ENCODE results near the gene TPX2.

DNA sequence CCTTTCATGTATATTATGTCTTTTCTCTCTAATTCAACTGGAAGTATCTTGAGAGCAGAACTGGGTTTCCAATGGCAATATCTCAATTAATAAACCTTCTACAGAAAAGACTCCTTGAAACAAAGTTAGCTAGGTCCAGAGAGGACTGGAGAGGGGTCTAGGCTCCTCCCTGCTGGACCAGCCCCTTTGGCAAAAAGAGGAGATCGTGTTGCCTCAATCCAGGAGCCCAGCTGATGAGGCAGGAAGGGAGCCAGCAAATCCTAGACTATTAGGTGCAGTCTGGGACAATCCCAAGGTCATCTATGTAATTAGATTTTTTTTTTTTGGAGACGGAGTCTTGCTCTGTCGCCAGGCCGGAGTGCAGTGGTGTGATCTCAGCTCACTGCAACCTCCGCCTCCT, 38.3 kb upstream of the TPX2 start:
- no peak for TF ChIP-seq ISL1 (CRISPR knock-in tag; IDR thresholded peaks at IDR 0.05)
- TF ChIP-seq ARNTL (CRISPR knock-in tag; IDR thresholded peaks at IDR 0.05; ENCODE audit: borderline replicate concordance, low read depth), result no peak
- TF ChIP-seq TCF4 (CRISPR knock-in tag; IDR thresholded peaks at IDR 0.05; ENCODE audit: borderline replicate concordance), result no peak
- TF ChIP-seq, protein P1, sequence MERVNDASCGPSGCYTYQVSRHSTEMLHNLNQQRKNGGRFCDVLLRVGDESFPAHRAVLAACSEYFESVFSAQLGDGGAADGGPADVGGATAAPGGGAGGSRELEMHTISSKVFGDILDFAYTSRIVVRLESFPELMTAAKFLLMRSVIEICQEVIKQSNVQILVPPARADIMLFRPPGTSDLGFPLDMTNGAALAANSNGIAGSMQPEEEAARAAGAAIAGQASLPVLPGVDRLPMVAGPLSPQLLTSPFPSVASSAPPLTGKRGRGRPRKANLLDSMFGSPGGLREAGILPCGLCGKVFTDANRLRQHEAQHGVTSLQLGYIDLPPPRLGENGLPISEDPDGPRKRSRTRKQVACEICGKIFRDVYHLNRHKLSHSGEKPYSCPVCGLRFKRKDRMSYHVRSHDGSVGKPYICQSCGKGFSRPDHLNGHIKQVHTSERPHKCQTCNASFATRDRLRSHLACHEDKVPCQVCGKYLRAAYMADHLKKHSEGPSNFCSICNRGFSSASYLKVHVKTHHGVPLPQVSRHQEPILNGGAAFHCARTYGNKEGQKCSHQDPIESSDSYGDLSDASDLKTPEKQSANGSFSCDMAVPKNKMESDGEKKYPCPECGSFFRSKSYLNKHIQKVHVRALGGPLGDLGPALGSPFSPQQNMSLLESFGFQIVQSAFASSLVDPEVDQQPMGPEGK (CRISPR knock-in tag; IDR thresholded peaks at IDR 0.05; ENCODE audit: borderline replicate concordance), result no peak
- TF ChIP-seq GLIS3 (CRISPR knock-in tag; IDR thresholded peaks at IDR 0.05), result no peak
- TF ChIP-seq, protein P2, sequence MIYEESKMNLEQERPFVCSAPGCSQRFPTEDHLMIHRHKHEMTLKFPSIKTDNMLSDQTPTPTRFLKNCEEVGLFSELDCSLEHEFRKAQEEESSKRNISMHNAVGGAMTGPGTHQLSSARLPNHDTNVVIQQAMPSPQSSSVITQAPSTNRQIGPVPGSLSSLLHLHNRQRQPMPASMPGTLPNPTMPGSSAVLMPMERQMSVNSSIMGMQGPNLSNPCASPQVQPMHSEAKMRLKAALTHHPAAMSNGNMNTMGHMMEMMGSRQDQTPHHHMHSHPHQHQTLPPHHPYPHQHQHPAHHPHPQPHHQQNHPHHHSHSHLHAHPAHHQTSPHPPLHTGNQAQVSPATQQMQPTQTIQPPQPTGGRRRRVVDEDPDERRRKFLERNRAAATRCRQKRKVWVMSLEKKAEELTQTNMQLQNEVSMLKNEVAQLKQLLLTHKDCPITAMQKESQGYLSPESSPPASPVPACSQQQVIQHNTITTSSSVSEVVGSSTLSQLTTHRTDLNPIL (CRISPR knock-in tag; IDR thresholded peaks at IDR 0.05; ENCODE audit: low read depth), result no peak
